ENCODE measurements around the gene DNM3. TPM values are rescaled to one million over a fixed set of nuclear protein-coding genes. Genes with fewer than 3 reads are reported as not detected.

DNM3 gene
- total RNA-seq, 1 experiment from 2014 or later, result 3.1 TPM

DNA sequence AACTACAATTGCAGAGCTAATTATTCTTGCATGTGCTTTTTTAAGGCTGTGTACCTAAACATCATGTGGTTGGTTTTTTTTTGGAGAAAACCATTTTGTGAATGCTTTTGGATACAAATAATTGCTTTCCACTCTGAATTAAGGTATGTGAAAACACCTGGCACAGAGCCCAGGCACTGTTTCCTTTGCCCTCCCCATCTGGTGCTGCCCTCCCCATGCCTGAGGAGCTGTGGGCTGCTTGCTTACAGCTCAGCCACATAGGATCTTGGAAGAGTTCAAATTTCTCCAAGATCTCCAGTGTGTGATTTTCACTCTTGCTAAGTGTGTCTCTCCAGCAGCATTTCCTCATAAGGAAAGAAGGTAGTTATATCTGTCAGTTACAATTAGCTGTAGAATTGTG is 27.8 kb downstream of the DNM3 start:
- peak; percentile 23 for DNase-seq (ENCODE audit: low read depth)

DNA sequence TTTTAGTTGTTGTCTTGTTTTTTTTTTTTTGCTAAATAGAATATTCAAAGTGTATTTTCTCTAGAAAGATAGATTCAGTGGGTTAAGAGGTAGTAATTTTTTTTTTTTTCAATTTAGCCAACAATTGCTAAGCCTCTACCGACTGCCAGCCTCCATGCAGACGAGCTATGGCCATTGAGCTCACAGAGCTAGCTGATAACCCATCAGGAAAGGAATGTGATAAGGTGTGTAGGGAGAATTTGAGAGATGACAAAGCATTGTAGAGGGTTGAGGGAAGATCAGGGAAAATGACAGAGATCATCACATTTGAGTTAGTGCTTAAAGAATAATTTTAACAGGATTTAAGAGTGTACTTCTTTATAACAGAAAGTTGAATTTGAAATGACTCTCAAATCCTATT is 30.6 kb downstream of the DNM3 start:
- no peak for DNase-seq (ENCODE audit: low read depth)

DNA sequence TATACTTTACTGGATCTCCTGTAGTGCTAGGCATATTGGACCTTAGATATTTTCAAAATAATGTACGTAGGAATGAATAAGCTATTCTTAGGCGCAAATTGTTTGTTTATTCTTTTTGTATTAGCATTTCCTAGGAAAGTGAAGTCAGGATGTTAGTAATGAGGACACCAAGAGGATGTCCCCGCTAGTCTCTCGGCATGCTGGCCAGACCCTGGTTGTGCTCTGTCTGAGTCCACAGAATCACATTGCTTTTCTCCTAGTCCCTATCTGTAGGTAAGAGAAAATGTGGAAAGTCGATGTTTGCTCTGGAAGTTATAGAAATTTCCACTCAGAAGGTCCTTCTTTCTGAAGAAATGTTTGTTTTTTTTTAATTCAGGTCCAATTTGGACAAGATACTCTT is 31.1 kb downstream of the DNM3 start:
- no peak for DNase-seq (ENCODE audit: low read depth)

DNA sequence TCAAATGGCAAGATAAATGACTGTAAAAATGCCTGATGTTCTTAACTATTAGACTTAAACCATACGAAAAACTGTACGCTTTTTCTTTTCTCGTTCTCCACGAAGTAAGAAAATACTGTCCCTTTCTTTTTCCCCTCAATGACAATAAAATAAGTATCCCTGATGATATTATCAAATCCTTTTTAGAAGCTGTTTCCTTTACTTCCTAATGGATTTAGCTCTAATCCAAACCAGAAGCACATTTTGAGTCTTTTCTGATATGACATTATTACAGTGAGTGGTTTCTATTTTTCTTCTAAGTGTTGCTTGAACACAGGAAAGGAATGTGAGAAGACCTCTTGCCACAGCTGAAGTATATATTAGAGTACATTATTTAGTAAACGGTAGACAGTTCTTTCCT is 32.4 kb downstream of the DNM3 start:
- DNase-seq (ENCODE audit: low read depth), result no peak

DNA sequence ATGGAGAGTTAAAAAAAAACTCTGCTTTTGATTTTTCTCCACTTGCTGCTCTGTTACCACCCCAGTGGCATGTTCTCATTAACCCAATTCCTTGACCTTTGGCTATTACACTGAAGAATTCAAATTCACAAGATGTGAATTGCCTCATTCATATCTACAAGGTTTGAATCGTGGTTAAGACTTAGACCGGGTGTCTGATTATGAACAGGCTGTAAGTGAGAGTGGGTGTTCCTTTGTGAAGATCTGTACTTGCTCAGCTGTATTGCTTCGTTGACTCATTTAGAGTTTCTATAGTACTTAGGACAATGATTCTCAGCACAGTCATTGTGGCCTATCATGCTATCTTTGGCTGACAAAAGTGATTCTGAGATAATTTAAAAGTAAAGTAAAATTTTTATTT is 36.4 kb downstream of the DNM3 start:
- peak; percentile 27 for DNase-seq (ENCODE audit: low read depth)

DNA sequence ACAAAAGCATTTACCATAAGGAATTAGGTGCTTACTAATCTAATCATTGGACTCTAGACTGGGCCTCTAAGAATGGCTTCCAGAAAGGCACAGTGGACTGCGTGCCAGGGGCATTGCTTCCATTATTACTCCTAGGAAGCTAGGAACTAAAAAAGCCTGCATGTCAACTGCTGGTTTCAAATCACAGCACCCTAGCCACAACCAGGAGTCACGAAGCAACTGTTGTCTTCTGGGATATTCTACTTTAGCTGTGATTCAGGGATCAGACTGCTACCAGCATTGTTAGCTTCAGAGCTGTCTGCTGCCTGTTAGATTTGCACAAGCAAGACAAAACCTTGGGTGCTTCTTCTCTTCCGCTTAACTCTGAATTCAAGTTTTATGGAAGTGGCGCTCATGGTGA is 38.3 kb downstream of the DNM3 start:
- DNase-seq (ENCODE audit: low read depth), result no peak

DNA sequence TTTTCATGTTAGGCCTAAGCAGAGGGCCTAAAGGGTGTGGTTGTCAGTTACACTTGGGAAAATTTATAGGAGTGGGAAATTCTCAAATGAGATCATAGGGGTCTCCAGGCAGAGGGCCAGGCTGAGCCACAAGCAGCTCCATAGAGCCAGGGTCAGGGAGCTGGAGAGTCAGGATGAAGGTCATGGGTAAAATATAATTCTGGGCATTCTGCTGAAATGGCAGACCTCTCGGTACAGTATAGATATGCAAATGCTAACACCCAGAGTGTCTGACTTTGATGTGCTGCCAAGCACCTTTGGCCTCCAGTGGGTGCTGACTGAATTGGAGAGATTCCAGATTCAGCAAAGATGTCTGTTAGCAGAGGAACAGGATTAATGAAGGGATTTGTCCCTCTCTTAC is 40.1 kb downstream of the DNM3 start:
- DNase-seq (ENCODE audit: low read depth), result no peak

DNA sequence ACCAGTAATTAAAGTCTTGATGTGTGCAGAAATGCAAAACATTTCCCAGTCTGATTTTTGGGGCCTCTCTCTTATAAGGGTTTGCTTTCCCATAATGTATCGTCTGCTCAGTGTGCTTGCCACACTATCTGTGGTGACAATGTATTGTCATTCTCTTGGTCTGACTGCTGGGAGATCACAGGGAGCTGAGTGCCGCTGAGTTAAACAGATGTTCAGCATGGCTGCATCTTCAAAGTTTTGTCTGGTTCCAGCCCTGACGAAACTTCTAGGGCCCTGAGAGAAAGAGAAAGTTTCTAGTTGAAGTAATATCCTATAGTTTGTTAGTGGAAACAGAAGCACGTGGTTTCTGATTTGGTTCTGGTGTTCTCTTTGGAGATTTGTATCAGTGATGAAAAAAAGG is 42.6 kb downstream of the DNM3 start:
- no peak for DNase-seq (ENCODE audit: low read depth)

DNA sequence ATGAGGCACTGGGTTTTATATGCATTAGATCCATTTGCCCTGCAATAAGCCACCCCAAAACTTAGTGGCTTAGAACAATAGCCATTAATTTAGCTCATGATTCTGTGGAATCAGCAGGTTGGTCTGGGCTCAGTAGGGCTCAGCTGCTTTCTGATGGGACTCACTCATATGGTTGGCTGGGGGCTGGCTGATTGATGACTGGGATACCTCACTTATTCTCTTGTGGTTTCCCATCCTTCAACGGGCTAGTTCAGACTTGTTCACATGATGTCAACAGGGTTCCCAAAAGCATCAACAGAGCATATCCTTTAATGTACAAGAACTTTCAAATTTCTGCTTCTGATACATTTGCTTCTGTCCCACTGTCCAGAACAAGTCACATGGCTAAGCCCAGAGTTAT is 43.2 kb downstream of the DNM3 start:
- DNase-seq (ENCODE audit: low read depth), result no peak

DNA sequence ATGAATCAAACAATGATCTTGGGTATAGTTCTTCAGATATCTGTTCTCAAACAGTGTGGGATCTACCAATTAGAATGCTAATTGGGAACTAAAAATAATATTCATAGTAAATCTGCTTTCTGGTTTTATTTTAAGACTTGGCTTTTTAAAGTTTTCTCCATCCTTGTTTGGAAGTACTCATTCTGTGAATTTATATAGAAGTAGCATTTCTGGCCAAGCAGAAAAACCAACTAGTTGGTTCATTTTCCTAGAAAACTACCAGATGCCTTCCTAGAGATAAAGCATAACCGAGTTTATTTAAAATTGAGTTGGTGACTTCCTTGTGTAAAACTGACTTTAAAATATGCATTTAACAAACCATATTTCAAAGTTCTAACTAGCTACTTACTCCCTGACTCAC is 48.8 kb downstream of the DNM3 start:
- no peak for DNase-seq (ENCODE audit: low read depth)

DNA sequence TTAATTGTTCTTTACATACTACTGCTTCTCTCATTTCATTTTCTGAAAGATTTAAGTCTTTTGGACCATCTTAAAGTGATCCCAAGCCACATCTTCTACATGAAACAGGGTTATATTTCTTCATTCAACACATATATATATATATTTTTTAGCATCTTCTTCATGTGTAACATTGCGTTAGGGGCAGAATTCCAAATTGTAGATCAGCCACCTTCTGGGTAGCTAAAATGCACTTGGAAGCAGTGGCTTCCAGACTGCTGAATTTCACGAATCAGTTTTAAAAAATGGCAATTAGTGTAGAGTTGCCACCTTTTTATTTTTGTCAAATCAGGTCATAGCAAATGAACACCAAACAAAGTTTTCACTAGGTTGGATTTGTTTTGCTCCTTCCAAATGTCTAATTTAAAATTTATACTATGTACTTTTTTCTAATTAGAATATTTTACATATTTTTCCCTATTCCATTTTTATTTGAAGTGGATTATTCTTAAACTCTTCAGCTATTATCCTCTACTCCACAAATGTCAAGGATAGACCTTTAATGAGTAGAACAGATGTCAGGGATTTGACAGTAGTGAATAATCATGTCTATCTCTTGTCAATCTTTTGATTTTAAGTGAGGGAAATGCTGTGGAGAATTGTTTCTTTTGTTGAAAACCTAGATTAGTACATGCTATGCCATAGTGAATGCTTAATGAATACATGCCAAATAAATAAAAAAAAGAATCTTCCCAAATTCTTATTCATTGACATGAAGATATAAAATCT is 55.8 kb downstream of the DNM3 start:
- DNase-seq (ENCODE audit: low read depth), result no peak

DNA sequence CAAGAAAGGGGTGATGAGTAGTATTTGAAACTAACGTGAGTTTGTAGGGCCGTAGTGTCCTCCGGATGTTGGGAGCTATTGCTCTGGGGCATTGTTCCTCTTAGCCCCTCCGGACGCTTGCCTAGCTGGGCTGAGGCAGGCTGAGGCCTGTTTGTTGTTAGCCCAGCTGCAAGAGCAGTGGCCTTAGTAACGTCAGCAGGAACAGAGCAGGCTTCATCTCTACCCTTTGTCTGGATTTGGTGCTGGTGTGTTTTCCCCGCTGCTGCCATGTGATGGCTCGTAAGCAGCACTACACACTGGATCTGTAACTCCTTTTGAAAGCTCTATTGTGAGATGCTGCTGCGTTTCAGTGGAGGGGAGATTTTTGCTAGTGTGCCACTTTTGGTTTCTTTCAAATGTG is 57.6 kb downstream of the DNM3 start:
- no peak for DNase-seq (ENCODE audit: low read depth)

DNA sequence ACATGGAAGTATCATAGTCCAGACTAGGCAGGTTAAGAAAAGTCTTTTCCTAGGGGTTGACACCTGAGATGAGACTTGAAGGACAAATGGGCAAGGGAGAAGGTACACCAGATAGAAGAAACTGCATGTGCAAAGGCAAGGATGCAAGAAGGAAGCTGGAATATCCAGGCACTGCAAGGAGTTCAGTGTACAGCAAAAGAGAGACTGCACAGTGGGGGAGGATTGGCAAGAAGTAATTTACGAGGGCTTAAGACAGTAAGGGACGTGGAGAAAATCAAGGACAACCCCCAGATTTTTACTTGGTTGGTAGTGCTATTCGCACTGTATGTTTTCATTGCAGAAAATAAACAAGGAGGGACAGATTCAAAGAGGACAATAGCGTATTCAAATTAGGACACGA is 58.5 kb downstream of the DNM3 start:
- no peak for DNase-seq (ENCODE audit: low read depth)

DNA sequence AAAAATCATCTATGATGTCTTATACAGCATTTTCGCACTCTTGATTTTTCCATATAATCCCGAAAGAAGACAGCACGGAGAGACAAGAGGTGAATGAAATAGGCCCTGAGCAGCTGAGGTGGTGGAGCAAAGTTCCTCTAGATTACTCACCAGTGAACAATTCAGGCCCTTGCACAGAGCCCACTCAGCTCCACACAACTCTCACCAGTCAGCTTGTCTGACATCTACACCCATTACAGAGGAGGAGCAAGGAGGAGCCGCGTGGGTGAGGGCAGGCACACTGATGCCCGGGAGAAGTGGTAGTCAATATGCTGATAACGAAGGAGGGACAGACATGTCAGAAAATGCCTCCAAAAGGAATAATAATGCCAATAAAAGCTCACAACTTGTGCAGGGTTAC is 59.9 kb downstream of the DNM3 start:
- peak; percentile 44 for DNase-seq (ENCODE audit: low read depth)

DNA sequence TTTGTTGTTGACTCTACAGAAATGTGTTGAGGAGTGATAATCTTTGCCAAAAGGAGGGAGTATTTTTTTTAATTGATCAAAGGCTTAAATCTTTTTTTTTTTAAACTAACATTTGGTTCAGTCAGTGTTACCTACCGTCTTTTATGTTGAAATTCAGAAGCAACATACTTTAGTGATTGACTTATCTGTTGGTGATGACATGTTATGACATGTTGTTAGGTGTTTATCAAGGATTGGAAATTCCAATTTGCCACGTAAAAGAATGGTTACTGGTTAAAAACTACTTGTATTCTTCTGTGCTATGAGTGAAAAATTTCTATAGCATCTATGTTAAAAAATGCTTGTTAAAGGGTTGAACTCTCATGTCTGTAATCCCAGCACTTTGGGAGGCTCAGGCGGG is 61.2 kb downstream of the DNM3 start:
- no peak for DNase-seq (ENCODE audit: low read depth)

DNA sequence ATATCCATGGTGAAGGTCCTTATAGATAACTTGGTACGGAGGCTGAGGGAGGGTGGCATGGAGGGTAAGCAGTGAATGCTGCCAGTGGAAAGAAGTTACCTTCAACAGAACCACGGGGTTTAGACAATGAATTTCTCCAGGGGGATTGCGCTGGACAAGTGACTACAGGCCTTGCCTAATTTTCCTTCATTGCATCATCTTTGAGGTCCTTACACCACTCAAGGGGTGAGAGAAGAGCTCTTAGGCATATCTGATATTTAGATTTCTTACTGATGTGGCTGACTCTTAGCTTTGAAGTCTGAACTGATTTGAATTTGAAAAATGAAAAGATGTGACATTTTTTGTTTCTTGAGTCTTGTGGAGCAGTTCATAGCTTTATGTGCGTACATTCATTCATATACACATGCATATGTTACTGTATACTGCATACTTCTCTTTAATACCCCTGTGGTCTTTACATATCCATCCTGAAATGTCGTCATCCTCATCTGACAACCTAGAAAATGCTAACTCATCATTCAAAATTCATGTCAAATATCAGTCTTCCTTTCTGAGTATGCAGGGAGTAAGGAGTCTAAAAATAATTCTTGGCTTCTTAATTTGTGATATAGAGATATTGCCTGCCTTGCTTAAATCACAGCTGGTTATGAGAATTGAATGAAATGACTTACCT is 63.6 kb downstream of the DNM3 start:
- DNase-seq (ENCODE audit: low read depth), result no peak

DNA sequence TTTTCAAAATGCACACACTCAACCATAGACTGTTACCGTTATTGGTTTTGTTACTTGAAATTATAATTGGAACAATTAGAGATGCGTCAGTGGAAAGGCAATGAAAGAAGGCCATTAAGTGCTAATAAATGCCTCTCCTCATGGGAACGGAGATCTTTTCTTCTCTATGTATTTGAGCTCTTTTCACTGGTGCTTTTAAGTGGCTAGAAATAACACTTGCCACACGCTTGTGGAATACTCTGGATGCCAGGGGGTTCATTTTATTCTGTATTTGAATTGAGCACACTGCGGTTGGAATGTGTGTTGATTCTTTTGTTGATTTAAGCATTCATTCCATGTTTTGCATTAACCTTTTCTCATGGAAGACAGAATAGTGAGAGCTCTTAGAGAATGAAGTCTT is 68.4 kb downstream of the DNM3 start:
- no peak for DNase-seq (ENCODE audit: low read depth)

DNA sequence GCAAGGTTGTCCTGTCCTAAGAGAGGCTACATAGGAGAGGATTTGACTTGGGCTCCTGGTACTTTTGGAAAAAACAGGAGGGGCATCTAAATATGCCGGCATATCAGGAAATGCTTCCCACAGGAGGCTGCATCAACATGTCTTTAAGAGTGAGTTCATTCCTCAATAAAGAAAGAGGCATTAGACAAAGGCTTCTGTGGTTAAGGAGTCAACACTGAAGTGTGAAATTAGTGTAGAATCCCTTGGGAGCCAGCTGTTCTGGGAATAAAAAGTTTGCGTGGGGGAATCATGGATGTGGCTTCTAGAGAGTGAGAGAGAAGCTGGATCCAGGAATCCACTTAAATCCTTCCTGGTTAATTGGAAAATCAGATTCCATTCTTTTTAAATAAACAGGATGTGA is 69.5 kb downstream of the DNM3 start:
- no peak for DNase-seq (ENCODE audit: low read depth)

DNA sequence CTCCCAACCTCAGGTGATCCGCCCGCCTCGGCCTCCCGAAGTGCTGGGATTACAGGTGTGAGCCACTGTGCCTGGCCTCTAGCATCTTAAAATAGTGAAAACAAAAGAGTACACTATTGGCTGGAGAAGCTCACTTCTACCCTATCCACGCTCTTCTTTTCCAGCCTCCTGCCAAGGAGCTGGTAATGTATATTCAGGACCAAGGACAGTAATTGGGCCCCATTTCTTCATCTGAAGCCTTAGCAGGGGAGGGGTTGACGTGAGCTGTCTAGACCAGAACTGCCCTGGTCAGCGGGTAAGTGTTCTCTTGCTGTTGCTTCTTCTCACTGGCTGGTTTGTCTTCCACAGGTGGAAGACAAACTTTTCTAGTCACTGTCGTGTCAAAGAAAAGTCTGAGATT is 70.2 kb downstream of the DNM3 start:
- DNase-seq (ENCODE audit: low read depth), result peak; percentile 34

DNA sequence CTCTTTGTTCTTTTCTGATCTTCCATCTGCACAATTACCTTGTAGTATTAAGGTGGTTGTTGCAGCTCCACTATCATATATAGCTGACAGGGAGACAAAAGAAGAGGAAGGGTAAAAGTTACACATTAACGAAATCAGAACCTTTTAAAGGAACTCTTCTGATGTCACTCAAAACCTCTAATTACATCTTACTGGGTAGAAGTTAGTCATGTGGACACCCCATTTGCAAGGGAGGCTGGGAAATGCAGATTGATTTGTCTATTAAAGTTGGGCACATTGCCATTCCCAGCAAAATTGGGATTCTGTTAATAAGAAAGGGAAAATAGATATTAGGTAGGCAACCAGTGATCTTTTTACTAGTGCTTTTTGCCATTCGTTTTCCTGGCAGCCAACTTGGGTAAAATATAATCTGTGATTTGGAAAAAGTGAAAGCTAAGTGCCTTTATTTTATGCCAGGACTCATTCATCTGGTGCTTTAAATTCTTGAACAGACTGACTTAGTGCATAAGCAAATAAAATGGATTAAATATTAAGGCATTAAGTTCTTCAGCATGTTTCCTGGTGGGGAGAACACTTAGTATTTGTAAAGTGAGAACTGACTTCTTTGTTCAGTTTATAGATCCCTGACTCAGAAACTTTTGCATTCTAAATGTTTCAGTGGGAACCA is 71.3 kb downstream of the DNM3 start:
- DNase-seq (ENCODE audit: low read depth), result no peak

DNA sequence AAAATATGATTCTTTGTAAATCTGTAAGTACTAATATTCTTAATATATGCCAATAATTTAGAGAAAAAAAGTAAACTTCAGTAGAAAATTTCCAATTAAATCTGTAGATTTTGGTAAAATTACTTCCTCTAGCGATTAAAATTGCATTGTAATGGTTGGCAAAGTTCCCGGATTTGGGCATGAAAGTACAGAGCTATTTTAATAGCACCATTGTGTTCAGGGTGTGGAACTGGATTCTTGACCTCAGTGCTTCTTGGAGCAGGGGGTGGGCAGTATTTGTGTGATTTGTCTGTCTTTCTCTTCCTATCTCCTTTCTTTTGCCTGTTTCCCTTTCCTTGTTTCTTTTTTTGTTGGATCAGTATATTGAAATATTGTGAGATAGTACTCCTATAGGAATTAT is 72.1 kb downstream of the DNM3 start:
- peak; percentile 58 for DNase-seq (ENCODE audit: low read depth)

DNA sequence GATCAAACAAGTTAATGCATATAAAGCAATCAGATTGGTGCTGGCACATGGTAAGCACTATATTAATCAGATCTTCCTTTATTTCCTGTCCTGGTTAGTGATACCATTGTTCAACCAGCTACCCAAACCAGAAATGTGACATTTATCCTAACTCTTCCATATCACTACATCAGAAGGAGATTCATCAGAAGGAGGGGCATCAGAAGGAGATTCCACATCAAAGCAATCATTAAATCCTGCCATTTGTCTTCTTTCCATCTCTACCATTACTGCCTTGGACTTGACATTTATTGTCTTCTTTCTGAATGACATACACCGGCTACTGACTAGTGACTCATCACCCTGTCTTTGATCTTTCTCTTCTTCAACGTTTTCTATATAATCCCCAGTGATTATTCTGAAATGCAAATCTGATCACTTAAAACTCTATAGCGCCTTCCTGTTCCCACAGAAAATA is 75.0 kb downstream of the DNM3 start:
- DNase-seq (ENCODE audit: low read depth), result peak; percentile 34

DNA sequence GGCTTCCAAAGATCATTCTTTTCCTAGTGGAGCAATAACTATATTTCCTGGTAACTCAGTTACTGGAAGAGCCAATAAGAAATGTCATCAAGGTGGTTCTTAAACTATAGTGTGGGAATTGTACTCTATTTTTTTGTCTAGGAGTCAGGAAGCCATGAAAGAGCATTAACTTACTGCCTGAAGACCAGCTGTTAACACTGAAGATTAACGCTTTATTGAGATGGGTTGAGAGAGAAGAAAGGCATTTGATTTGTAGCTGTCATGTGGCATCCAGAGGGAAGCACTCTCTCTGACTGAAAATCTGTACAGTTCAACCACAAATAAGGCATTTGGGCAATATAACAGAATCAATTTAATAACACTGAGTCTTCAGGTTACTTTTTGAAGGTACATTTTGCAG is 76.0 kb downstream of the DNM3 start:
- DNase-seq (ENCODE audit: low read depth), result no peak

Data from M059J (cell line).